Psoas muscle (tissue), 7 donors: Measurements from ENCODE around the gene UBA1. TPM values are rescaled to one million over a fixed set of nuclear protein-coding genes. Genes with fewer than 3 reads are reported as not detected.

Experiments
- polyA plus RNA-seq, 3 donors: library from polyadenylated mRNA; stranded (reverse); fragments of 200-250 nt; gene quantifications; one replicate each; pipeline ENCODE4 v1.2.3, GENCODE V29; 2013
- total RNA-seq, 4 donors: library from RNA; stranded (reverse); fragmentation: NEBNext Ultra II Directional in 2 of 4; extraction: Animal tissue kit (Norgen Biotek cat#: 25700) in 2 of 4; gene quantifications; one replicate each; pipeline versions ENCODE4 v1.2.1 to v1.2.4, GENCODE V29; 2021 to 2023
- donor health status: healthy with polysubstance abuse.
- donor health status: DM: no; HTN: no; CAD: no; lungs with moderate emphysema.
- donor health status: Bipolar disorder and iron deficiency.
- donor health status: healthy.
- donor health status: DM: no; HTN: no; CAD: no.
- donor health status: DM: no; HTN: no; CAD: no.
- donor health status: DM: yes; HTN: yes; CAD: no.

Gene UBA1
- total and polyA plus RNA-seq, 7 donors, result 96.2 to 230 (median 145) TPM

Other genes starting within 250 kb of the UBA1 start
- gene RGN, start 115.4 kb upstream of the UBA1 start, total RNA-seq, result 10 to 100 TPM in 1 of 4 donors, 1 to 10 TPM in 3; 4.4 to 11.9 (median 5.3) TPM
- 1 to 10 TPM in 2 of 3 donors, under 1 TPM in 1; 0.69 to 4.7 (median 4.0) TPM for gene RGN, start 115.4 kb upstream of the UBA1 start, polyA plus RNA-seq
- gene NDUFB11, start 49.1 kb upstream of the UBA1 start, total RNA-seq, result 100 to 1,000 TPM; 142 to 194 (median 169) TPM
- gene NDUFB11, start 49.1 kb upstream of the UBA1 start, polyA plus RNA-seq, result 100 to 1,000 TPM; 145 to 207 (median 201) TPM
- gene RBM10, start 48.6 kb upstream of the UBA1 start, total RNA-seq, result 10 to 100 TPM; 21.5 to 25.6 (median 23.6) TPM
- 10 to 100 TPM; 18.2 to 33.8 (median 25.0) TPM for gene RBM10, start 48.6 kb upstream of the UBA1 start, polyA plus RNA-seq
- 100 to 1,000 TPM; 150 to 192 (median 160) TPM for gene CDK16, start 24.9 kb downstream of the UBA1 start, total RNA-seq
- gene CDK16, start 24.9 kb downstream of the UBA1 start, polyA plus RNA-seq, result 100 to 1,000 TPM; 104 to 124 (median 118) TPM
- 10 to 100 TPM; 30.7 to 50.7 (median 35.6) TPM for gene USP11, start 39.2 kb downstream of the UBA1 start, total RNA-seq
- 10 to 100 TPM; 16.1 to 21.4 (median 21.1) TPM for gene USP11, start 39.2 kb downstream of the UBA1 start, polyA plus RNA-seq
- gene ZNF157, start 176.7 kb downstream of the UBA1 start, total RNA-seq, result not detected
- under 1 TPM in 2 of 3 donors, not detected in 1; 0.07 to 0.17 TPM for gene ZNF157, start 176.7 kb downstream of the UBA1 start, polyA plus RNA-seq